SK-N-SH (cell line): ENCODE measurements around the gene CCL7. TPM values are rescaled to one million over a fixed set of nuclear protein-coding genes. Genes with fewer than 3 reads are reported as not detected.

Source experiments
- CTCF ChIA-PET: fragments of 300-600, 350-600 bp; formaldehyde crosslinking; extraction: SDS; loops from one replicate; lab custom pipeline; 2021; lab: Yijun Ruan, JAX
- POLR2A ChIA-PET: fragments of 350-600 bp; sonication (Branson Sonifier 250); formaldehyde crosslinking; extraction: SDS; loops from one replicate; lab custom pipeline; 2020; ENCODE audit warnings: antibody characterized with exemption, inconsistent platforms; lab: Yijun Ruan, JAX
- DNase-seq: peaks from one replicate; pipeline ENCODE4 v3.0.0; 2012
- H2AFZ ChIP-seq: fragments of 200-600 bp; sonication (generic); 2 replicates; pipeline ENCODE4 v1.8.1; 2016; ENCODE audit warnings: antibody characterized with exemption, mild to moderate bottlenecking, low read depth
- H3F3A ChIP-seq: fragments of 200-600 bp; sonication (generic); replicated peaks from 2 replicates; pipeline ENCODE3; 2016; ENCODE audit warnings: antibody characterized with exemption, mild to moderate bottlenecking; ENCODE audit not compliant: insufficient read depth
- H3K27ac ChIP-seq, 2 experiments: fragments of 200-500 bp in 1 of 2; fragments of 200-600 bp in 1 of 2; sonication (Bioruptor generic) in 1 of 2; sonication (generic), shearing (Covaris generic) in 1 of 2; 2 replicates each; pipeline versions ENCODE4 v1.5.1 to v1.6.1; 2014 to 2016; ENCODE audit warnings: low read depth in 2 of 2, inconsistent platforms in 1 of 2, low read length in 1 of 2, mild to moderate bottlenecking in 1 of 2, mixed read lengths in 1 of 2
- H3K27me3 ChIP-seq: fragments of 200-600 bp; sonication (generic), shearing (Covaris generic); 2 replicates; pipeline ENCODE4 v1.6.1; 2016; ENCODE audit warnings: mixed run types; ENCODE audit not compliant: insufficient read depth
- H3K36me3 ChIP-seq, 2 experiments: fragments of 200-500 bp in 1 of 2; fragments of 200-600 bp in 1 of 2; sonication (Bioruptor generic) in 1 of 2; sonication (generic) in 1 of 2; replicated peaks in 1 of 2; 2 replicates each; pipeline versions ENCODE3 to v1.5.1; 2014 to 2016; ENCODE audit warnings: low read length in 1 of 2, mild to moderate bottlenecking in 1 of 2; ENCODE audit not compliant: insufficient read depth in 2 of 2, control insufficient read depth in 1 of 2
- H3K4me1 ChIP-seq, 2 experiments: fragments of 200-500 bp in 1 of 2; fragments of 200-600 bp in 1 of 2; sonication (Bioruptor generic) in 1 of 2; sonication (generic), shearing (Covaris generic) in 1 of 2; 2 replicates each; pipeline versions ENCODE4 v1.5.1 to v1.6.1; 2014 to 2016; ENCODE audit warnings: low read depth in 1 of 2, low read length in 1 of 2, mixed run types in 1 of 2; ENCODE audit not compliant: insufficient read depth in 2 of 2, control insufficient read depth in 1 of 2
- H3K4me2 ChIP-seq: fragments of 200-600 bp; sonication (generic), shearing (Covaris generic); 2 replicates; pipeline ENCODE4 v1.6.1; 2017; ENCODE audit warnings: mixed run types
- H3K4me3 ChIP-seq, 2 experiments: fragments of 200-500 bp in 1 of 2; fragments of 200-600 bp in 1 of 2; sonication (Bioruptor generic) in 1 of 2; sonication (generic), shearing (Covaris generic) in 1 of 2; 2 replicates each; pipeline versions ENCODE4 v1.5.1 to v1.8.1; 2014 to 2016; ENCODE audit warnings: low read depth in 2 of 2, inconsistent platforms in 1 of 2, low read length in 1 of 2, mild to moderate bottlenecking in 1 of 2, mixed read lengths in 1 of 2, moderate library complexity in 1 of 2
- H3K79me2 ChIP-seq: fragments of 200-600 bp; sonication (generic); 2 replicates; pipeline ENCODE4 v1.8.1; 2017; ENCODE audit warnings: mild to moderate bottlenecking; ENCODE audit not compliant: insufficient read depth
- H3K9ac ChIP-seq: fragments of 200-600 bp; sonication (generic); 2 replicates; pipeline ENCODE4 v1.6.1; 2017; ENCODE audit warnings: mixed run types
- H3K9me2 ChIP-seq: fragments of 200-600 bp; sonication (generic); 2 replicates; pipeline ENCODE4 v1.6.1; 2017; ENCODE audit warnings: mixed run types
- H3K9me3 ChIP-seq: fragments of 200-600 bp; sonication (generic); 2 replicates; pipeline ENCODE4 v1.6.1; 2017; ENCODE audit warnings: mixed run types, mild to moderate bottlenecking, moderate library complexity
- H4K20me1 ChIP-seq: fragments of 200-600 bp; sonication (generic); 2 replicates; pipeline ENCODE4 v1.6.1; 2017; ENCODE audit warnings: mild to moderate bottlenecking, mixed run types; ENCODE audit not compliant: insufficient read depth
- ELF1 ChIP-seq: IDR thresholded peaks from 2 replicates; pipeline ENCODE4 v1.4.0; 2012
- EP300 ChIP-seq, 2 experiments: IDR thresholded peaks; 2 replicates each; pipeline versions ENCODE4 v1.4.0 to v1.6.1; 2012; ENCODE audit warnings: borderline replicate concordance in 1 of 2, low read depth in 1 of 2, low read length in 1 of 2
- EZH2phosphoT487 ChIP-seq: fragments of 200-600 bp; sonication (generic); IDR thresholded peaks from 2 replicates; pipeline ENCODE4 v1.6.1; 2017; ENCODE audit warnings: low read depth, mixed run types, mild to moderate bottlenecking, antibody characterized with exemption, moderate library complexity, borderline replicate concordance
- FOSL2 ChIP-seq: IDR thresholded peaks from 2 replicates; pipeline ENCODE4 v1.4.0; 2012; ENCODE audit warnings: low read depth, mild to moderate bottlenecking, moderate library complexity, borderline replicate concordance
- MEF2A ChIP-seq: IDR thresholded peaks from 2 replicates; pipeline ENCODE4 v1.4.0; 2012; ENCODE audit warnings: low read depth, borderline replicate concordance
- MXI1 ChIP-seq: IDR thresholded peaks from 2 replicates; pipeline ENCODE4 v1.6.1; 2012; ENCODE audit warnings: mild to moderate bottlenecking, low read depth, low read length, improper control_type of control experiment
- NRF1 ChIP-seq: IDR thresholded peaks from 2 replicates; pipeline ENCODE4 v1.6.1; 2012; ENCODE audit warnings: low read depth, mild to moderate bottlenecking, low read length
- POLR2AphosphoS5 ChIP-seq: IDR thresholded peaks from 2 replicates; pipeline ENCODE4 v1.6.1; 2012; ENCODE audit warnings: low read depth, low read length
- RFX5 ChIP-seq: IDR thresholded peaks from 2 replicates; pipeline ENCODE4 v1.6.1; 2012; ENCODE audit warnings: mild to moderate bottlenecking, improper control_type of control experiment, low read length
- SMC3 ChIP-seq: IDR thresholded peaks from 2 replicates; pipeline ENCODE4 v1.6.1; 2012; ENCODE audit warnings: low read depth, low read length, improper control_type of control experiment
- TAF1 ChIP-seq: IDR thresholded peaks from 2 replicates; pipeline ENCODE4 v1.6.1; 2012; ENCODE audit warnings: low read depth, mild to moderate bottlenecking, low read length, moderate library complexity, borderline replicate concordance
- TCF12 ChIP-seq: IDR thresholded peaks from 2 replicates; pipeline ENCODE4 v1.4.0; 2012
- YY1 ChIP-seq: IDR thresholded peaks from 2 replicates; pipeline ENCODE4 v1.4.0; 2012; ENCODE audit warnings: low read depth, mild to moderate bottlenecking
- WGBS: methylation state at CpG from one replicate; pipeline ENCODE4 v1.1.6; 2017; ENCODE audit warnings: low lambda C conversion rate; 5-methylcytosine and 5-hydroxymethylcytosine counted together
- polyA plus RNA-seq, 3 experiments: library from polyadenylated mRNA; depleted of rRNA; stranded (reverse); fragments of >200 nt; gene quantifications; 2 replicates each; pipeline ENCODE4 v1.2.3, GENCODE V29; 2012
- TF ChIP-seq, protein P1 (sequence below): IDR thresholded peaks from 2 replicates; pipeline ENCODE4 v1.4.0; 2012; ENCODE audit warnings: low read depth, borderline replicate concordance
- TF ChIP-seq, protein P2 (sequence below): IDR thresholded peaks from 2 replicates; pipeline ENCODE4 v1.4.0; 2012; ENCODE audit warnings: low read depth
- TF ChIP-seq, protein P3 (sequence below): fragments of 150-350 bp; IDR thresholded peaks from 2 replicates; pipeline ENCODE4 v1.6.1; 2017; ENCODE audit warnings: antibody characterized with exemption, low read length, low read depth, borderline replicate concordance

Gene CCL7
- polyA plus RNA-seq, 1 of the 3 experiments (the other 2 are of a cell fraction): 0.72 TPM

DNA sequence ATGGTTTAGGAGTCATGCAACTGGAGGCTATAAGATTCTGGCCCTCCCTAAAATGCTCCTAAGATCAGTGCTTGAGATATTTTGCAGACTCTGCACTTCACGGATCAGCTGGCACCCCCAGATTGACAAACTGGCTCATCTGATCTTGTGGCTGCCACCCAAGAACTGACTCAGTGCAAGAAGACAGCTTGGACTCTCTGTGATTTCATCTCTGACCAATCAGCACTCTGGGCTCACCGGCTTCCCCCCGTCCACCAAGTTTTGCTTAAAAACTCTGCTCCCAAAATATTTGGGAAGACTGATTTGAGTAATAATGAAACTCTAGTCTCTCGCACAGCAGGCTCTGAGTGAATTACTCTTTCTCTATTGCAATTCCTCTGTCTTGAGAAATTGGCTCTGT, 41.2 kb upstream of the CCL7 start:
- Histone ChIP-seq H3K4me3 (no peak overlapping the region), H3K9ac (no peak overlapping the region), H3K79me2 (no peaks in the 10 kb centered on the region), H3K4me2 (no peak overlapping the region), H3K27me3 (no peaks in the 10 kb centered on the region), H3K36me3 (no peaks in the 10 kb centered on the region), H3K9me3 (no peaks in the 10 kb centered on the region), H2AFZ (no peak overlapping the region), H3F3A (no peaks in the 10 kb centered on the region), H3K4me1 (no peaks in the 10 kb centered on the region), H4K20me1 (no peaks in the 10 kb centered on the region), H3K27ac (no peak overlapping the region), H3K9me2 (no peaks in the 10 kb centered on the region)
- ChIA-PET CTCF (interaction anchor here (1.6 kb wide), 1 partner anchor 28 kb away, joined by 6 read pairs; no protein-coding TSS in a partner anchor), POLR2A (no interaction called here)
- TF ChIP-seq POLR2AphosphoS5: no peak
- no peak for DNase-seq
- WGBS: 46% methylated on average over 4 of the region's 4 CpGs

DNA sequence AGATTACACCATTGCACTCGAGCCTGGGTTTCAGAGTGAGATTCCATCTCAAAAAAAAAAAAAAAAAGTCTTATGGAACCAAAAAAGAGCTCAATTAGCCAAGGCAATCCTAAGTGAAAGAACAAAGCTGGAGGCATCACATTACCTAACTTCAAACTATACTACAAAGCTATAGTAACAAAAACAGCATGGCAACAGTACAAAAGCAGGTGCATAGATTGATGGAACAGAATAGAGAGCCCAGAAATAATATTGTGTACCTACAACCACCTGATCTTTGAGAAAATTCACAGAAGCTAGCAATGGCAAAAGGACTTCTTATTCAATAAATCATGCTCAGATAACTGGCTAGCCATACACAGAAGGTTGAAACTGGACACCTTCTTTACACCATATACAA, 39.7 kb upstream of the CCL7 start:
- Histone ChIP-seq H3K9ac (no peak overlapping the region), H3F3A (no peaks in the 10 kb centered on the region), H3K9me3 (no peaks in the 10 kb centered on the region), H2AFZ (no peak overlapping the region)
- TF ChIP-seq POLR2AphosphoS5 (no peak), TAF1 (no peak), MXI1 (no peak), MEF2A (no peak)
- TF ChIP-seq, all 33 proteins: peak for 0
- Histone ChIP-seq H3K4me2 (no peak overlapping the region), H3K27me3 (no peaks in the 10 kb centered on the region), H3K79me2 (no peaks in the 10 kb centered on the region), H3K36me3 (no peaks in the 10 kb centered on the region), H3K9me2 (no peaks in the 10 kb centered on the region), H4K20me1 (no peaks in the 10 kb centered on the region), H3K4me3 (no peak overlapping the region), H3K27ac (no peak overlapping the region), H3K4me1 (peaks cover 0 to 4% of the 10 kb centered on the region in 2 experiments; a peak in 1 of 4 replicates)
- 0% methylated on average over 1 of the region's 1 CpG for WGBS
- POLR2A ChIA-PET: no interaction called here
- DNase-seq: no peak
- CTCF ChIA-PET: interaction anchor here (1.6 kb wide), 1 partner anchor 30 kb away, joined by 6 read pairs; no protein-coding TSS in a partner anchor

DNA sequence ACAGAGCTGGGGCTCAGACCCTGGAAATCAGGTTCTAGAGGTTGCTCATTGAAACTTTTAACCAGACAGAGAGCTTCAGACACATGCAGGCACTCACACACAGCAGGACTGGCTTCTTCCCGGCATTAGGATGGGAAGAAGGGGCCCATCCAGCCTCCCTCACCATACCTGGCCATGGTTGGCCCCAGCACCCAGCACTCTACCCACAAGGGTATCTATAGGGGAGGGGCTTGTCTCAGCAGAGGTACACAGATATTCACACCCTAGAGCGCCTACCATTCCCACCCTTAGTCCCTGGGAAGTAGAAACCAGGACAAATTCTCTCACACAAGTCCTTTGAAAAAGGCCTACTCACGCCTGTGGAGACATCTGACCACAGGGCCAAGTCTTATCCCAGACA, 35.4 kb upstream of the CCL7 start:
- Histone ChIP-seq H3K36me3 (no peaks in the 10 kb centered on the region), H3F3A (peaks cover 25% of the 10 kb centered on the region), H4K20me1 (no peaks in the 10 kb centered on the region), H3K9me2 (no peaks in the 10 kb centered on the region), H3K9ac (no peak overlapping the region), H2AFZ (no peak overlapping the region), H3K4me2 (no peak overlapping the region), H3K27ac (no peak overlapping the region), H3K27me3 (no peaks in the 10 kb centered on the region), H3K9me3 (no peaks in the 10 kb centered on the region), H3K4me3 (no peak overlapping the region), H3K79me2 (no peaks in the 10 kb centered on the region), H3K4me1 (peaks cover 15 to 22% of the 10 kb centered on the region in 2 experiments; a peak in 3 of 4 replicates)
- CTCF ChIA-PET: interaction anchor here (2.5 kb wide), 1 partner anchor 127 kb away, joined by 10 read pairs; no protein-coding TSS in a partner anchor
- no peak for DNase-seq
- no CpG with 5 or more reads among the region's 3 CpGs for WGBS
- TF ChIP-seq EP300 (IDR thresholded peaks at IDR 0.05; ENCODE audit: borderline replicate concordance in 1 of 2, low read depth in 1 of 2, low read length in 1 of 2) (no peak), TCF12 (no peak), EZH2phosphoT487 (no peak), FOSL2 (no peak), POLR2AphosphoS5 (no peak), ELF1 (no peak), RFX5 (no peak), SMC3 (no peak), TAF1 (no peak), NRF1 (no peak), YY1 (no peak)
- TF ChIP-seq, protein P1, sequence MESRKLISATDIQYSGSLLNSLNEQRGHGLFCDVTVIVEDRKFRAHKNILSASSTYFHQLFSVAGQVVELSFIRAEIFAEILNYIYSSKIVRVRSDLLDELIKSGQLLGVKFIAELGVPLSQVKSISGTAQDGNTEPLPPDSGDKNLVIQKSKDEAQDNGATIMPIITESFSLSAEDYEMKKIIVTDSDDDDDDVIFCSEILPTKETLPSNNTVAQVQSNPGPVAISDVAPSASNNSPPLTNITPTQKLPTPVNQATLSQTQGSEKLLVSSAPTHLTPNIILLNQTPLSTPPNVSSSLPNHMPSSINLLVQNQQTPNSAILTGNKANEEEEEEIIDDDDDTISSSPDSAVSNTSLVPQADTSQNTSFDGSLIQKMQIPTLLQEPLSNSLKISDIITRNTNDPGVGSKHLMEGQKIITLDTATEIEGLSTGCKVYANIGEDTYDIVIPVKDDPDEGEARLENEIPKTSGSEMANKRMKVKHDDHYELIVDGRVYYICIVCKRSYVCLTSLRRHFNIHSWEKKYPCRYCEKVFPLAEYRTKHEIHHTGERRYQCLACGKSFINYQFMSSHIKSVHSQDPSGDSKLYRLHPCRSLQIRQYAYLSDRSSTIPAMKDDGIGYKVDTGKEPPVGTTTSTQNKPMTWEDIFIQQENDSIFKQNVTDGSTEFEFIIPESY: no peak
- TF ChIP-seq, protein P2, sequence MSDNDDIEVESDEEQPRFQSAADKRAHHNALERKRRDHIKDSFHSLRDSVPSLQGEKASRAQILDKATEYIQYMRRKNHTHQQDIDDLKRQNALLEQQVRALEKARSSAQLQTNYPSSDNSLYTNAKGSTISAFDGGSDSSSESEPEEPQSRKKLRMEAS: no peak
- TF ChIP-seq, protein P3, sequence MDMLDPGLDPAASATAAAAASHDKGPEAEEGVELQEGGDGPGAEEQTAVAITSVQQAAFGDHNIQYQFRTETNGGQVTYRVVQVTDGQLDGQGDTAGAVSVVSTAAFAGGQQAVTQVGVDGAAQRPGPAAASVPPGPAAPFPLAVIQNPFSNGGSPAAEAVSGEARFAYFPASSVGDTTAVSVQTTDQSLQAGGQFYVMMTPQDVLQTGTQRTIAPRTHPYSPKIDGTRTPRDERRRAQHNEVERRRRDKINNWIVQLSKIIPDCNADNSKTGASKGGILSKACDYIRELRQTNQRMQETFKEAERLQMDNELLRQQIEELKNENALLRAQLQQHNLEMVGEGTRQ: no peak
- POLR2A ChIA-PET: no interaction called here
